Panc1 (cell line): Measurements from ENCODE around the gene STIL. TPM values are rescaled to one million over a fixed set of nuclear protein-coding genes. Genes with fewer than 3 reads are reported as not detected.
A peak's percentile ranks its signal among the peaks of the same experiment; 100 is the strongest.

Experiments used
- ATAC-seq: fragments of 200-7000 bp; cut with Tn5 transposase; 2 replicates; pipeline ENCODE4 v1.9.1; 2020; ENCODE audit warnings: mild to moderate bottlenecking, moderate library complexity
- BruUV-seq: library from RNA; stranded (reverse); fragments of 400-500 nt; replicated peaks from 2 replicates; lab custom pipeline; 2021; lab: Mats Ljungman, UMichigan
- CTCF ChIA-PET: fragments of 300-600 bp; sonication (Branson Sonifier 250); formaldehyde crosslinking; loops from one replicate; lab custom pipeline; 2022; ENCODE audit warnings: antibody characterized with exemption; lab: Charles Lee
- POLR2A ChIA-PET: fragments of 300-600 bp; sonication (Branson Sonifier 250); formaldehyde crosslinking; loops from one replicate; lab custom pipeline; 2022; ENCODE audit warnings: antibody characterized with exemption; lab: Charles Lee
- DNase-seq: peaks from one replicate; pipeline ENCODE4 v3.0.0-alpha.2; 2010; ENCODE audit warnings: low read depth, low spot score
- H3K27ac ChIP-seq: 2 replicates; pipeline ENCODE4 v1.5.1; 2011; ENCODE audit warnings: mild to moderate bottlenecking, low read length, inconsistent platforms
- H3K27me3 ChIP-seq: fragments of 200-500 bp; sonication (Bioruptor generic); 2 replicates; pipeline ENCODE4 v1.6.0; 2014; ENCODE audit warnings: low read length, inconsistent platforms; ENCODE audit not compliant: control insufficient read depth, insufficient read depth
- H3K36me3 ChIP-seq: fragments of 200-500 bp; sonication (Bioruptor generic); 2 replicates; pipeline ENCODE4 v1.5.1; 2014; ENCODE audit warnings: inconsistent platforms, mild to moderate bottlenecking, low read length, moderate library complexity; ENCODE audit not compliant: control insufficient read depth, insufficient read depth
- H3K4me1 ChIP-seq: 2 replicates; pipeline ENCODE4 v1.5.1; 2011; ENCODE audit warnings: inconsistent platforms, mild to moderate bottlenecking, low read length, moderate library complexity; ENCODE audit not compliant: control insufficient read depth, insufficient read depth
- H3K4me3 ChIP-seq, 2 experiments: 2 replicates each; pipeline ENCODE4 v1.5.1; 2011 to 2012; ENCODE audit warnings: low read depth in 2 of 2, low read length in 2 of 2, mild to moderate bottlenecking in 2 of 2, inconsistent platforms in 1 of 2, moderate library complexity in 1 of 2
- H3K9me3 ChIP-seq: fragments of 200-500 bp; sonication (Bioruptor generic); 2 replicates; pipeline ENCODE4 v1.5.1; 2014; ENCODE audit warnings: low read depth, mild to moderate bottlenecking, inconsistent platforms, low read length, moderate library complexity; ENCODE audit not compliant: control insufficient read depth, insufficient read depth
- CTCF ChIP-seq: fragments of 450-650 bp; IDR thresholded peaks from 2 replicates; pipeline ENCODE4 v1.5.1; 2017; ENCODE audit warnings: mild to moderate bottlenecking
- POLR2AphosphoS5 ChIP-seq: IDR thresholded peaks from 2 replicates; pipeline ENCODE4 v1.6.1; 2012; ENCODE audit warnings: mild to moderate bottlenecking, low read depth, low read length, moderate library complexity
- REST ChIP-seq, 2 experiments: IDR thresholded peaks; 2 replicates each; pipeline ENCODE4 v1.6.1; 2011 to 2012; ENCODE audit warnings: low read depth in 2 of 2, control low read depth in 1 of 2, low read length in 1 of 2, mild to moderate bottlenecking in 1 of 2, moderate library complexity in 1 of 2; ENCODE audit not compliant: insufficient read depth in 1 of 2
- SIN3A ChIP-seq: IDR thresholded peaks from 2 replicates; pipeline ENCODE4 v1.6.1; 2012; ENCODE audit warnings: low read depth, mild to moderate bottlenecking, low read length, moderate library complexity, borderline replicate concordance; ENCODE audit not compliant: insufficient read depth
- TCF7L2 ChIP-seq: IDR thresholded peaks from 2 replicates; pipeline ENCODE4 v1.6.1; 2011; ENCODE audit warnings: mild to moderate bottlenecking, low read depth, low read length, inconsistent platforms
- in situ Hi-C: cut with HindIII; loops from 2 replicates; pipeline ENCODE4 v1.10.0; 2016; ENCODE audit warnings: low sequenced_read_pairs, low pct_unique_long_range_greater_than_20kb
- intact Hi-C: fragments of 100-400 bp; cut with micrococcal nuclease; formaldehyde crosslinking; loops from one replicate; pipeline ENCODE4 v1.10.0; 2022; ENCODE audit not compliant: unreplicated experiment
- total RNA-seq: library from RNA; stranded (reverse); gene quantifications from one replicate; pipeline ENCODE4 v1.2.1, GENCODE V29; 2021; ENCODE audit not compliant: unreplicated experiment

Gene STIL
- total RNA-seq, 1 experiment from 2014 or later, result 31.6 TPM

- DNase-seq (no peak), ATAC-seq (no peak)
- POLR2A ChIA-PET, result interaction anchor here (0.6 kb wide), 1 partner anchor 105 kb away, joined by 3 read pairs; no protein-coding TSS in a partner anchor
- H3K36me3 ChIP-seq, result no peaks in the 10 kb centered on the region
- no peaks in the 10 kb centered on the region for H3K27me3 ChIP-seq
- no peak overlapping the region for H3K27ac ChIP-seq
- H3K4me1 ChIP-seq, result 0 out of 2 replicates have a peak, but pooled peaks cover 2% of the 10 kb centered on the region
- in situ Hi-C loops, result no loop called here
- CTCF ChIA-PET, result no interaction called here
- H3K9me3 ChIP-seq, result no peaks in the 10 kb centered on the region
- intact Hi-C loops, result no loop called here
- H3K4me3 ChIP-seq, result no peak overlapping the region
- no TSS peak for BruUV-seq
- TF ChIP-seq CTCF (no peak), POLR2AphosphoS5 (no peak), SIN3A (no peak), REST (IDR thresholded peaks at IDR 0.05; ENCODE audit: insufficient read depth in 1 of 2, low read depth in 2 of 2, low read length in 1 of 2) (no peak), TCF7L2 (no peak)
These were observed 12.3 kb upstream of the STIL start for GRCh38 chr1:47326271-47326670.

GRCh38 chr1:47325528-47325927 is 11.6 kb upstream of the STIL start:
- CTCF ChIA-PET, result no interaction called here
- no peak overlapping the region for H3K4me3 ChIP-seq
- H3K9me3 ChIP-seq, result no peaks in the 10 kb centered on the region
- POLR2A ChIA-PET, result interaction anchor here (0.6 kb wide), 1 partner anchor 104 kb away, joined by 3 read pairs; no protein-coding TSS in a partner anchor
- H3K27me3 ChIP-seq, result no peaks in the 10 kb centered on the region
- DNase-seq (no peak), ATAC-seq (0 out of 2 replicates have a peak, but pooled peaks have one; percentile 53)
- intact Hi-C loops, result no loop called here
- H3K4me1 ChIP-seq, result 0 out of 2 replicates have a peak, but pooled peaks cover 2% of the 10 kb centered on the region
- H3K36me3 ChIP-seq, result no peaks in the 10 kb centered on the region
- BruUV-seq, result no TSS peak
- TF ChIP-seq SIN3A, result no peak
- TF ChIP-seq REST (IDR thresholded peaks at IDR 0.05; ENCODE audit: insufficient read depth in 1 of 2, low read depth in 2 of 2, low read length in 1 of 2), result no peak
- no peak for TF ChIP-seq POLR2AphosphoS5
- no peak for TF ChIP-seq CTCF
- no peak for TF ChIP-seq TCF7L2
- in situ Hi-C loops, result no loop called here
- H3K27ac ChIP-seq, result no peak overlapping the region
